NT2/D1 (cell line): ENCODE data around the gene POM121L2.

ENCODE experiments used
- SUZ12 ChIP-seq: IDR thresholded peaks from 2 replicates; pipeline ENCODE4 v1.6.1; 2011; ENCODE audit not compliant: insufficient read length, insufficient read depth; ENCODE audit errors: extremely low read depth
- YY1 ChIP-seq: IDR thresholded peaks from 2 replicates; pipeline ENCODE4 v1.6.1; 2011; ENCODE audit not compliant: insufficient read length, insufficient read depth

DNA sequence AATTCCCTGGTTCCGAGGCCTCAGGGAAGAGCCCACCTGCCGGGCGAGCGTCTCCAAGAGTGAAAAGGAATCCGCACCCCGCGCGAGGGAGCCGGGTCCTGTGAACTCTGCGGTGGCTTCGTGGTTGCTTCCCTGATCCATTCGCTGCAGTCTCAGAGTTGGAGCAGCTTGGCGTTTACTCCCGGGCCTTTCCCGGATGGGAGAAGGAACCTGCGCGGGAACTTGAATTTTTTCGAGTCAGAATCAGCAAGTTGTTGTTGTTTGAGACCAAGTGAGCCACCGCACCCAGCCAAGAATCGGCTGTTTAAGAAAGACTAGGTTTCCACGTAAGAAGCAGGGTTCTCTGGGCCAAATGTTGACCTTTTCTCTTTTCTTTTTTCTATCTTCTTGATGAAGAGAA is 51.7 kb downstream of the POM121L2 start:
- TF ChIP-seq YY1 (no peak), SUZ12 (no peak)
